ENCODE measurements around the gene ZDHHC14. TPM values are rescaled to one million over a fixed set of nuclear protein-coding genes. Genes with fewer than 3 reads are reported as not detected.

The ZDHHC14 gene
- total and polyA plus RNA-seq, 3 donors from 2014 or later, result 28.5 to 74.9 (median 67.9) TPM

GRCh38 chr6:157484181-157484580 is 103.2 kb downstream of the ZDHHC14 start:
- no peak for DNase-seq
- Histone ChIP-seq H3K27ac (no peak overlapping the region), H3K4me3 (no peak overlapping the region), H3K9me3 (no peaks in the 10 kb centered on the region), H3K36me3 (ENCODE audit: low read depth, missing control alignments) (no peaks in the 10 kb centered on the region), H3K27me3 (no peaks in the 10 kb centered on the region), H3K4me1 (no peaks in the 10 kb centered on the region)
- WGBS, 2 donors, result 82 to 94% methylated on average over 10 of the region's 10 CpGs
- intact Hi-C loops (cut with DNase I; ENCODE audit: low total_unique reads), result no loop called here
- TF ChIP-seq POLR2A (IDR thresholded peaks at IDR 0.05), result no peak

GRCh38 chr6:157486572-157486971 is 105.6 kb downstream of the ZDHHC14 start:
- DNase-seq, result no peak
- H3K9me3 ChIP-seq, result no peaks in the 10 kb centered on the region
- H3K4me1 ChIP-seq, result no peaks in the 10 kb centered on the region
- H3K4me3 ChIP-seq, result no peak overlapping the region
- TF ChIP-seq POLR2A (IDR thresholded peaks at IDR 0.05), result no peak
- TF ChIP-seq CTCF (IDR thresholded peaks at IDR 0.05), result no peak
- intact Hi-C loops (cut with DNase I; ENCODE audit: low total_unique reads), result no loop called here
- H3K36me3 ChIP-seq (ENCODE audit: low read depth, missing control alignments), result no peaks in the 10 kb centered on the region
- 68 to 75% methylated on average over 5 of the region's 5 CpGs for WGBS, 2 donors
- H3K27ac ChIP-seq, result no peak overlapping the region
- H3K27me3 ChIP-seq, result no peaks in the 10 kb centered on the region

- no peak overlapping the region for H3K4me3 ChIP-seq
- TF ChIP-seq CTCF (IDR thresholded peaks at IDR 0.05) (no peak), POLR2A (IDR thresholded peaks at IDR 0.05) (no peak)
- no peak overlapping the region for H3K27ac ChIP-seq
- 93 to 95% methylated on average over 8 of the region's 8 CpGs for WGBS, 2 donors
- no peaks in the 10 kb centered on the region for H3K36me3 ChIP-seq (ENCODE audit: low read depth, missing control alignments)
- H3K9me3 ChIP-seq, result no peaks in the 10 kb centered on the region
- H3K27me3 ChIP-seq, result no peaks in the 10 kb centered on the region
- DNase-seq, result no peak
- intact Hi-C loops (cut with DNase I; ENCODE audit: low total_unique reads), result no loop called here
- no peaks in the 10 kb centered on the region for H3K4me1 ChIP-seq
Measured at GRCh38 chr6:157487110-157487773, 106.3 kb downstream of the ZDHHC14 start.

GRCh38 chr6:157488058-157488457 is 107.1 kb downstream of the ZDHHC14 start:
- Histone ChIP-seq H3K36me3 (ENCODE audit: low read depth, missing control alignments) (no peaks in the 10 kb centered on the region), H3K4me1 (no peaks in the 10 kb centered on the region), H3K9me3 (no peaks in the 10 kb centered on the region), H3K4me3 (no peak overlapping the region), H3K27ac (no peak overlapping the region), H3K27me3 (no peaks in the 10 kb centered on the region)
- TF ChIP-seq CTCF (IDR thresholded peaks at IDR 0.05), result no peak
- no peak for TF ChIP-seq POLR2A (IDR thresholded peaks at IDR 0.05)
- no peak for DNase-seq
- WGBS, 2 donors, result 77 to 85% methylated on average over 10 of the region's 10 CpGs
- intact Hi-C loops (cut with DNase I; ENCODE audit: low total_unique reads), result no loop called here

GRCh38 chr6:157488716-157489118 is 107.7 kb downstream of the ZDHHC14 start:
- Histone ChIP-seq H3K9me3 (no peaks in the 10 kb centered on the region), H3K36me3 (ENCODE audit: low read depth, missing control alignments) (no peaks in the 10 kb centered on the region), H3K4me3 (no peak overlapping the region), H3K4me1 (no peaks in the 10 kb centered on the region), H3K27ac (no peak overlapping the region), H3K27me3 (no peaks in the 10 kb centered on the region)
- no peak for TF ChIP-seq POLR2A (IDR thresholded peaks at IDR 0.05)
- TF ChIP-seq CTCF (IDR thresholded peaks at IDR 0.05), result no peak
- DNase-seq, result no peak
- WGBS, 2 donors, result 79 to 81% methylated on average over 12 of the region's 12 CpGs
- intact Hi-C loops (cut with DNase I; ENCODE audit: low total_unique reads), result no loop called here
